ENCODE data around the gene ATCAY.

The ATCAY gene

DNA sequence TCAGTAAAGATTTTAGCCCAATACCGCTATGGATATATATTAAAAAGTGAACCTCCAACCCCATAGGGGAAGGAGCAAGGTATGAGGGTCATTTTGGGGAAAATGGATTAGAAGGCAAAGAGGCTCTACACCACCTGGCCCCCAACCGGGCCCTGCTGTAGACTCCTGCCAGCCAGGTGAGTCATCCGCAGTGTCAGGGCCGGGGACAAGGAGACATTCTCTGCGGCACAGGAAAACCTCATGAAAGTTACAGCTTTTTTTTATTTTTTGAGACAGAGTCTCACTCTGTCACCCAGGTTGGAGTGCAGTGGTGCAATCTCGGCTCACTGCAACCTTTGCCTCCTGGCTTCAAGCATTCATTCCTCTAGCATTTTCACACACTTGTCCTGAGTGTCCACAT is 43.6 kb upstream of the ATCAY start:
- H3K4me3 ChIP-seq (ENCODE audit: low read depth, low read length): no peak overlapping the region
- DNase-seq (ENCODE audit: low read depth): no peak
- TF ChIP-seq, protein P1, sequence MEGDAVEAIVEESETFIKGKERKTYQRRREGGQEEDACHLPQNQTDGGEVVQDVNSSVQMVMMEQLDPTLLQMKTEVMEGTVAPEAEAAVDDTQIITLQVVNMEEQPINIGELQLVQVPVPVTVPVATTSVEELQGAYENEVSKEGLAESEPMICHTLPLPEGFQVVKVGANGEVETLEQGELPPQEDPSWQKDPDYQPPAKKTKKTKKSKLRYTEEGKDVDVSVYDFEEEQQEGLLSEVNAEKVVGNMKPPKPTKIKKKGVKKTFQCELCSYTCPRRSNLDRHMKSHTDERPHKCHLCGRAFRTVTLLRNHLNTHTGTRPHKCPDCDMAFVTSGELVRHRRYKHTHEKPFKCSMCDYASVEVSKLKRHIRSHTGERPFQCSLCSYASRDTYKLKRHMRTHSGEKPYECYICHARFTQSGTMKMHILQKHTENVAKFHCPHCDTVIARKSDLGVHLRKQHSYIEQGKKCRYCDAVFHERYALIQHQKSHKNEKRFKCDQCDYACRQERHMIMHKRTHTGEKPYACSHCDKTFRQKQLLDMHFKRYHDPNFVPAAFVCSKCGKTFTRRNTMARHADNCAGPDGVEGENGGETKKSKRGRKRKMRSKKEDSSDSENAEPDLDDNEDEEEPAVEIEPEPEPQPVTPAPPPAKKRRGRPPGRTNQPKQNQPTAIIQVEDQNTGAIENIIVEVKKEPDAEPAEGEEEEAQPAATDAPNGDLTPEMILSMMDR (IDR thresholded peaks at IDR 0.05; ENCODE audit: insufficient read depth, low read depth, low read length, missing control alignments): no peak

DNA sequence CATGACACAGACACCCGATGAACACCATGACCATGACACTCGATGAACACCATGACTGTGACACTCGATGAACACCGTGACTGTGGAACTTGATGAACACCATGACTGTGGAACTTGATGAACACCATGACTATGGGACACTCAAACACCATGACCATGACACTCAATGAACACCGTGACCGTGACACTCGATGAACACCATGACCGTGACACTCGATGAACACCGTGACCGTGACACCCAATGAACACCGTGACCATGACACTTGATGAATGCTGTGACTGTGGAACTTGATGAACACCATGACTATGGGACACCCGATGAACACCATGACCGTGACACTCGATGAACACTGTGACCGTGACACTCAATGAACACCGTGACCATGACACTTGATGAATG is 43.2 kb upstream of the ATCAY start:
- DNase-seq (ENCODE audit: low read depth): no peak
- TF ChIP-seq, protein P1 (IDR thresholded peaks at IDR 0.05; ENCODE audit: insufficient read depth, low read depth, low read length, missing control alignments): no peak

DNA sequence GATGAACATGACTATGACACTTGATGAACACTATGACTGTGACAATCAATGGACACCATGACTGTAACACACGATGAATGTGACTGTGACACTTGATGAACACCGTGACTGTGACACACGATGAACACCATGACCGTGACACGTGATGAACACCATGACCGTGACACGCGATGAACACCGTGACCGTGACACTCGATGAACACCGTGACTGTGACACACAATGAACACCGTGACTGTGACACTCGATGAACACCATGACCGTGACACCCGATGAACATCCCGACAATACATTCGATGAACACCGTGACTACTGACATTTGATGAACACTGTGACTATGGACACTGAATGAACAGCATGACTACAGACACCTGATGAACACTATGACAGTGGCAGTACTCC is 42.6 kb upstream of the ATCAY start:
- no peak for DNase-seq (ENCODE audit: low read depth)
- H3K4me3 ChIP-seq (ENCODE audit: low read depth, low read length): no peak overlapping the region
- TF ChIP-seq, protein P1 (IDR thresholded peaks at IDR 0.05; ENCODE audit: insufficient read depth, low read depth, low read length, missing control alignments): no peak

More for the DNA sequence above, 43.2 kb upstream of the ATCAY start:
- no peak overlapping the region for H3K4me3 ChIP-seq (ENCODE audit: low read depth, low read length)

DNA sequence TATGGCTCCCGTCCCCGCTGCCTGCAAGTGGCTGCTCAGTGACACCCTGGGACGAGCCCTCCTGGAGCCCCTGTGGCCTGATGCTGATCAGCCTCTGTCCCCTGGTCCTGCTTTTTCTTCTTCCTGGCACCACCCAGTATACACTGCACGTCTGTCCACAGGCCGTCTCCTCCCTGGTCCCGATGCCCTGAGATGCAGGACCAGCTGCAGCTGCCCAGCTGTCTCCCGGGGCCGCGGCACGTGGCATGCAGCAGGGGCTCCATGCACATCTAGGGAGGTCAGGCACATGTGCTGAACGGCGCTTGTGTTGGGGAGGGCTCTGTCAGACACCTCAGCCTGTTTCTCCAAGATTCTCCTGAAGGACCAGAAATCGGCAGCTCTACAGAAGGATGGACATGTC is 41.8 kb upstream of the ATCAY start:
- DNase-seq (ENCODE audit: low read depth): no peak
- TF ChIP-seq, protein P1 (IDR thresholded peaks at IDR 0.05; ENCODE audit: insufficient read depth, low read depth, low read length, missing control alignments): no peak
- H3K4me3 ChIP-seq (ENCODE audit: low read depth, low read length): no peak overlapping the region

DNA sequence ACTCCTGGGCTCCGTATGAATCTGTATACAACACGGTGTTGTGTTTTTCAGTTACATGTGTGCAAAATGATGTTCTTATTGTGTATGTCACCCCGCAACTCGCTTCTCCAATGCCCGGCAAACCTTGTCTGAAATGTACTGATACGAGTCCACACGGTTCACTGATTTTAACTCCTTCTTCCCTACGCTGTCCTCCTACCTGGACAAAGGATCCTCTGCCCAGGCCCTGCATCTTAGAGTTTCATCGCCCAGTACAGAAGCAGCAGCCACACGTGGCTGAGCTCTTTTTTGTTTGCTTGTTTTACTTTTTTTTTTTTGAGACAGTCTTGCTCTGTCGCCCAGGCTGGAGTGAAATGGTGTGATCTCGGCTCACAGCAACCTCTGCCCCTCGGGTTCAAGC is 40.5 kb upstream of the ATCAY start:
- no peak overlapping the region for H3K4me3 ChIP-seq (ENCODE audit: low read depth, low read length)
- DNase-seq (ENCODE audit: low read depth): no peak
- TF ChIP-seq, protein P1 (IDR thresholded peaks at IDR 0.05; ENCODE audit: insufficient read depth, low read depth, low read length, missing control alignments): no peak

DNA sequence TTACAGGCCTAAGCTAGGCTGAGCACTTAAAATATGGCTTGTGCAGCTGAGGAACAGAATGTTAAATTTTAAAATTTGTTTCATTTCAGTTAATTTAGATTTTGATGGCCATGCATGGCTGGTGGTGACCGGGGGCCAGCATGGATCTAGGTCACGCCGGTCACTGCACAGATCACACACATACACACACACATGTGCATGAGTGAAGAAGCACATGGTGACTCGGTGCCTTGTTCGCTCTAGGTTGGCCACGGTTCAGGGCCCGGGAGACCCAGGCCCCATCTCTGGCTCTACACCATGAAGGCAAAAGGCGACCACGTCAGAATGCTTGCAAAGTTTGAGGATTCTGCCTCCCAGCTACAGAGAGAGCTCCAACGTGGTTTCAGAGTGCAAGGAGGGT is 39.7 kb upstream of the ATCAY start:
- no peak for DNase-seq (ENCODE audit: low read depth)
- H3K4me3 ChIP-seq (ENCODE audit: low read depth, low read length): no peak overlapping the region
- TF ChIP-seq, protein P1 (IDR thresholded peaks at IDR 0.05; ENCODE audit: insufficient read depth, low read depth, low read length, missing control alignments): no peak

DNA sequence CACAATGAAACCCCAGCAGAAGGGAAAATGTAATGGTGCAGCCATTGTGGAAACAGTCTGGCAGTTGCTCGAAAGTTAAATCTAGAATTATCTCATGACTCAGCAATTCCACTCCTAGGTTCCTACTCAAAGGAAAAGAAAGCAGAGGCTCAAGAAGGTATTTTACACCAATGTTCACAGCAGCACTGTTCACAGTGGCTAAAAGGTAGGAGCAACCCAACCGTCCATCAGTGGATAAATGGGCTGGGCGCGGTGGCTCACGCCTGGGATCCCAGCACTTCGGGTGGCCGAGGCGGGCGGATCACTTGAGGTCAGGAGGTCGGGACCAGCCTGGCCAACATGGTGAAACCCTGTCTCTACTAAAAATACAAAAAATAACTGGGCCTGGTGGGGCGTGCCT is 37.5 kb upstream of the ATCAY start:
- DNase-seq (ENCODE audit: low read depth): no peak
- TF ChIP-seq, protein P1 (IDR thresholded peaks at IDR 0.05; ENCODE audit: insufficient read depth, low read depth, low read length, missing control alignments): no peak
- no peak overlapping the region for H3K4me3 ChIP-seq (ENCODE audit: low read depth, low read length)

Data from GM12865 (cell line).